GM19193 (cell line): Measurements from ENCODE around the gene NBAS.

Source experiments
- POLR2A ChIP-seq: IDR thresholded peaks from 4 replicates; pipeline ENCODE4 v1.6.1; 2011; ENCODE audit not compliant: insufficient read depth, insufficient read length; ENCODE audit errors: extremely low read depth

Gene NBAS

GRCh38 chr2:15205562-15205961 lies 355.6 kb downstream of the NBAS start:
- TF ChIP-seq POLR2A, result no peak

- TF ChIP-seq POLR2A, result no peak
These were observed 360.1 kb downstream of the NBAS start for GRCh38 chr2:15201009-15201408.

- no peak for TF ChIP-seq POLR2A
These were observed 360.6 kb downstream of the NBAS start for GRCh38 chr2:15200581-15200980.

- TF ChIP-seq POLR2A, result no peak
These were observed 363.1 kb downstream of the NBAS start for GRCh38 chr2:15198051-15198450.

GRCh38 chr2:15195813-15196212 lies 365.3 kb downstream of the NBAS start:
- no peak for TF ChIP-seq POLR2A

- TF ChIP-seq POLR2A, result no peak
These were observed 369.3 kb downstream of the NBAS start for GRCh38 chr2:15191789-15192188.

- no peak for TF ChIP-seq POLR2A
These were observed 371.9 kb downstream of the NBAS start for GRCh38 chr2:15189216-15189615.

GRCh38 chr2:15187702-15188101 lies 373.4 kb downstream of the NBAS start:
- no peak for TF ChIP-seq POLR2A

GRCh38 chr2:15186118-15186517 lies 375.0 kb downstream of the NBAS start:
- no peak for TF ChIP-seq POLR2A

- TF ChIP-seq POLR2A, result no peak
These were observed 376.6 kb downstream of the NBAS start for GRCh38 chr2:15184491-15184890.

GRCh38 chr2:15182275-15182674 lies 378.9 kb downstream of the NBAS start:
- TF ChIP-seq POLR2A, result no peak

- TF ChIP-seq POLR2A, result no peak
These were observed 379.9 kb downstream of the NBAS start for GRCh38 chr2:15181092-15181745.

- no peak for TF ChIP-seq POLR2A
These were observed 380.8 kb downstream of the NBAS start for GRCh38 chr2:15180379-15180778.

- no peak for TF ChIP-seq POLR2A
These were observed 382.2 kb downstream of the NBAS start for GRCh38 chr2:15178946-15179345.

GRCh38 chr2:15177103-15177502 lies 384.0 kb downstream of the NBAS start:
- no peak for TF ChIP-seq POLR2A

- no peak for TF ChIP-seq POLR2A
These were observed 384.5 kb downstream of the NBAS start for GRCh38 chr2:15176604-15177003.

GRCh38 chr2:15174567-15174966 lies 386.6 kb downstream of the NBAS start:
- no peak for TF ChIP-seq POLR2A

GRCh38 chr2:15173501-15173900 lies 387.6 kb downstream of the NBAS start:
- TF ChIP-seq POLR2A, result no peak

- no peak for TF ChIP-seq POLR2A
These were observed 388.3 kb downstream of the NBAS start for GRCh38 chr2:15172825-15173224.
